ENCODE data around the gene LDAH.
"Not testable (repeated sequence)": the region's sequence is repeated elsewhere in the genome, so short reads cannot be mapped to it uniquely, and the experiment has no call there.

LDAH gene

GRCh38 chr2:20815216-20815615 is 7.7 kb downstream of the LDAH start:
- no peaks in the 10 kb centered on the region for H3K4me1 ChIP-seq (ENCODE audit: insufficient read depth, low read length)
- no peaks in the 10 kb centered on the region for H3K36me3 ChIP-seq (ENCODE audit: insufficient read depth, low read length)
- H3K9ac ChIP-seq (ENCODE audit: low read depth, low read length), result no peak overlapping the region
- no peaks in the 10 kb centered on the region for H3K9me3 ChIP-seq (ENCODE audit: control insufficient read depth, insufficient read depth, low read length)

- H3K9ac ChIP-seq (ENCODE audit: low read depth, low read length), result no peak overlapping the region
- H3K36me3 ChIP-seq (ENCODE audit: insufficient read depth, low read length), result no peaks in the 10 kb centered on the region
- no peaks in the 10 kb centered on the region for H3K4me1 ChIP-seq (ENCODE audit: insufficient read depth, low read length)
- H3K9me3 ChIP-seq (ENCODE audit: control insufficient read depth, insufficient read depth, low read length), result no peaks in the 10 kb centered on the region
Observed at GRCh38 chr2:20812779-20813178, 10.1 kb downstream of the LDAH start.

GRCh38 chr2:20806286-20806685 is 16.6 kb downstream of the LDAH start:
- Histone ChIP-seq H3K9ac (ENCODE audit: low read depth, low read length) (no peak overlapping the region), H3K4me1 (ENCODE audit: insufficient read depth, low read length) (no peaks in the 10 kb centered on the region), H3K36me3 (ENCODE audit: insufficient read depth, low read length) (no peaks in the 10 kb centered on the region), H3K9me3 (ENCODE audit: control insufficient read depth, insufficient read depth, low read length) (no peaks in the 10 kb centered on the region)

GRCh38 chr2:20803974-20804373 is 18.9 kb downstream of the LDAH start:
- Histone ChIP-seq H3K9ac (ENCODE audit: low read depth, low read length) (no peak overlapping the region), H3K9me3 (ENCODE audit: control insufficient read depth, insufficient read depth, low read length) (no peaks in the 10 kb centered on the region), H3K36me3 (ENCODE audit: insufficient read depth, low read length) (no peaks in the 10 kb centered on the region), H3K4me1 (ENCODE audit: insufficient read depth, low read length) (no peaks in the 10 kb centered on the region)

- Histone ChIP-seq H3K4me1 (ENCODE audit: insufficient read depth, low read length) (no peaks in the 10 kb centered on the region), H3K9me3 (ENCODE audit: control insufficient read depth, insufficient read depth, low read length) (no peaks in the 10 kb centered on the region), H3K36me3 (ENCODE audit: insufficient read depth, low read length) (no peaks in the 10 kb centered on the region), H3K9ac (ENCODE audit: low read depth, low read length) (no peak overlapping the region)
Observed at GRCh38 chr2:20803226-20803682, 19.6 kb downstream of the LDAH start.

- no peaks in the 10 kb centered on the region for H3K36me3 ChIP-seq (ENCODE audit: insufficient read depth, low read length)
- H3K4me1 ChIP-seq (ENCODE audit: insufficient read depth, low read length), result no peaks in the 10 kb centered on the region; the same call in 1 of the 2 replicates
- H3K9ac ChIP-seq (ENCODE audit: low read depth, low read length), result no peak overlapping the region
- H3K9me3 ChIP-seq (ENCODE audit: control insufficient read depth, insufficient read depth, low read length), result no peaks in the 10 kb centered on the region
Observed at GRCh38 chr2:20797096-20797495, 25.8 kb downstream of the LDAH start.

- Histone ChIP-seq H3K4me1 (ENCODE audit: insufficient read depth, low read length) (no peaks in the 10 kb centered on the region; the same call in 1 of the 2 replicates), H3K9ac (ENCODE audit: low read depth, low read length) (no peak overlapping the region), H3K9me3 (ENCODE audit: control insufficient read depth, insufficient read depth, low read length) (no peaks in the 10 kb centered on the region), H3K36me3 (ENCODE audit: insufficient read depth, low read length) (no peaks in the 10 kb centered on the region)
Observed at GRCh38 chr2:20796374-20796791, 26.5 kb downstream of the LDAH start.

- not testable (repeated sequence) for H3K36me3 ChIP-seq (ENCODE audit: insufficient read depth, low read length); H3K9ac ChIP-seq (ENCODE audit: low read depth, low read length); H3K4me1 ChIP-seq (ENCODE audit: insufficient read depth, low read length); H3K9me3 ChIP-seq (ENCODE audit: control insufficient read depth, insufficient read depth, low read length)
Observed at GRCh38 chr2:20793944-20794343, 29.0 kb downstream of the LDAH start.

- H3K36me3 ChIP-seq (ENCODE audit: insufficient read depth, low read length), result no peaks in the 10 kb centered on the region
- no peaks in the 10 kb centered on the region for H3K9me3 ChIP-seq (ENCODE audit: control insufficient read depth, insufficient read depth, low read length)
- H3K9ac ChIP-seq (ENCODE audit: low read depth, low read length), result no peak overlapping the region
- no peaks in the 10 kb centered on the region for H3K4me1 ChIP-seq (ENCODE audit: insufficient read depth, low read length)
Observed at GRCh38 chr2:20781656-20782265, 41.1 kb downstream of the LDAH start.

- no peak overlapping the region for H3K9ac ChIP-seq (ENCODE audit: low read depth, low read length)
- H3K4me1 ChIP-seq (ENCODE audit: insufficient read depth, low read length), result no peaks in the 10 kb centered on the region
- no peaks in the 10 kb centered on the region; the same call in 1 of the 2 replicates for H3K36me3 ChIP-seq (ENCODE audit: insufficient read depth, low read length)
- no peaks in the 10 kb centered on the region for H3K9me3 ChIP-seq (ENCODE audit: control insufficient read depth, insufficient read depth, low read length)
Observed at GRCh38 chr2:20771299-20771698, 51.6 kb downstream of the LDAH start.

GRCh38 chr2:20766798-20767644 is 55.9 kb downstream of the LDAH start:
- H3K36me3 ChIP-seq (ENCODE audit: insufficient read depth, low read length), result no peaks in the 10 kb centered on the region
- H3K9me3 ChIP-seq (ENCODE audit: control insufficient read depth, insufficient read depth, low read length), result no peaks in the 10 kb centered on the region
- no peaks in the 10 kb centered on the region for H3K4me1 ChIP-seq (ENCODE audit: insufficient read depth, low read length)
- no peak overlapping the region for H3K9ac ChIP-seq (ENCODE audit: low read depth, low read length)

- H3K9me3 ChIP-seq (ENCODE audit: control insufficient read depth, insufficient read depth, low read length), result no peaks in the 10 kb centered on the region; the same call in 1 of the 2 replicates
- H3K4me1 ChIP-seq (ENCODE audit: insufficient read depth, low read length), result no peaks in the 10 kb centered on the region
- H3K9ac ChIP-seq (ENCODE audit: low read depth, low read length), result no peak overlapping the region
- no peaks in the 10 kb centered on the region for H3K36me3 ChIP-seq (ENCODE audit: insufficient read depth, low read length)
Observed at GRCh38 chr2:20766213-20766612, 56.7 kb downstream of the LDAH start.

- Histone ChIP-seq H3K9me3 (ENCODE audit: control insufficient read depth, insufficient read depth, low read length) (peaks cover 3% of the 10 kb centered on the region; the same call in 1 of the 2 replicates), H3K9ac (ENCODE audit: low read depth, low read length) (no peak overlapping the region), H3K4me1 (ENCODE audit: insufficient read depth, low read length) (no peaks in the 10 kb centered on the region), H3K36me3 (ENCODE audit: insufficient read depth, low read length) (peaks cover 4% of the 10 kb centered on the region; the same call in 1 of the 2 replicates)
Observed at GRCh38 chr2:20762945-20763683, 59.8 kb downstream of the LDAH start.

- Histone ChIP-seq H3K36me3 (ENCODE audit: insufficient read depth, low read length) (peaks cover 4% of the 10 kb centered on the region; the same call in 1 of the 2 replicates), H3K9ac (ENCODE audit: low read depth, low read length) (no peak overlapping the region), H3K9me3 (ENCODE audit: control insufficient read depth, insufficient read depth, low read length) (peaks cover 3% of the 10 kb centered on the region; the same call in 1 of the 2 replicates), H3K4me1 (ENCODE audit: insufficient read depth, low read length) (no peaks in the 10 kb centered on the region)
Observed at GRCh38 chr2:20759487-20759886, 63.4 kb downstream of the LDAH start.
